A673 (cell line): ENCODE measurements around the gene PCDHA6. TPM values are rescaled to one million over a fixed set of nuclear protein-coding genes. Genes with fewer than 3 reads are reported as not detected.

Experiments used
- BruUV-seq: library from RNA; stranded (reverse); fragments of 400-500 nt; replicated peaks from 2 replicates; lab custom pipeline; 2021; lab: Mats Ljungman, UMichigan
- CTCF ChIA-PET: fragments of 300-600 bp; sonication (Branson Sonifier 250); formaldehyde crosslinking; loops from one replicate; lab custom pipeline; 2022; ENCODE audit warnings: antibody characterized with exemption; lab: Charles Lee
- POLR2A ChIA-PET: fragments of 300-600 bp; sonication (Branson Sonifier 250); formaldehyde crosslinking; loops from one replicate; lab custom pipeline; 2022; ENCODE audit warnings: antibody characterized with exemption; ENCODE audit not compliant: low non-redundant PET; lab: Charles Lee
- DNase-seq: peaks from one replicate; pipeline ENCODE4 v3.0.0-alpha.2; 2015; ENCODE audit warnings: low spot score
- H3K27ac ChIP-seq: fragments of 200-600 bp; sonication (generic); 2 replicates; pipeline ENCODE4 v1.5.1; 2016; ENCODE audit warnings: mixed run types, low read depth, mild to moderate bottlenecking, mixed read lengths, antibody characterized with exemption, low read length; ENCODE audit not compliant: poor library complexity, severe bottlenecking
- H3K27me3 ChIP-seq: fragments of 200-600 bp; sonication (generic); replicated peaks from 2 replicates; pipeline ENCODE4 v1.6.1; 2017; ENCODE audit warnings: mixed run types, low read depth, mild to moderate bottlenecking, mixed read lengths, antibody characterized with exemption, low read length; ENCODE audit not compliant: insufficient read depth, poor library complexity
- H3K36me3 ChIP-seq: fragments of 200-600 bp; sonication (generic); 2 replicates; pipeline ENCODE4 v1.6.1; 2016; ENCODE audit warnings: mixed run types, mild to moderate bottlenecking, mixed read lengths, antibody characterized with exemption, low read length; ENCODE audit not compliant: insufficient read depth, poor library complexity, severe bottlenecking
- H3K4me1 ChIP-seq: fragments of 200-600 bp; sonication (generic); 2 replicates; pipeline ENCODE4 v1.6.1; 2017; ENCODE audit warnings: mixed run types, mild to moderate bottlenecking, mixed read lengths, antibody characterized with exemption, low read length; ENCODE audit not compliant: insufficient read depth, poor library complexity, severe bottlenecking
- H3K4me3 ChIP-seq: fragments of 200-600 bp; sonication (generic); 2 replicates; pipeline ENCODE4 v1.5.1; 2016; ENCODE audit warnings: low read depth, mixed run types, mild to moderate bottlenecking, mixed read lengths, low read length; ENCODE audit not compliant: poor library complexity, severe bottlenecking
- H3K9me3 ChIP-seq: fragments of 200-600 bp; sonication (generic); 2 replicates; pipeline ENCODE4 v1.6.1; 2016; ENCODE audit warnings: mixed run types, low read depth, mild to moderate bottlenecking, mixed read lengths, antibody characterized with exemption, low read length; ENCODE audit not compliant: poor library complexity, severe bottlenecking
- CTCF ChIP-seq: fragments of 300-800, 200-600 bp; sonication (generic); conservative IDR thresholded peaks from 2 replicates; pipeline ENCODE4 v1.5.1; 2017; ENCODE audit warnings: low read depth, mild to moderate bottlenecking, antibody characterized with exemption, low read length, moderate library complexity, mixed read lengths
- EZH2 ChIP-seq: fragments of 200-600 bp; sonication (generic); IDR thresholded peaks from 2 replicates; pipeline ENCODE4 v1.6.1; 2017; ENCODE audit warnings: borderline replicate concordance, low read depth, mild to moderate bottlenecking, mixed read lengths, antibody characterized with exemption, low read length; ENCODE audit not compliant: poor library complexity, severe bottlenecking
- intact Hi-C: fragments of 100-400 bp; cut with micrococcal nuclease; formaldehyde crosslinking; loops from one replicate; pipeline ENCODE4 v1.10.0; 2022; ENCODE audit not compliant: unreplicated experiment
- total RNA-seq: library from RNA; stranded (reverse); gene quantifications from 2 replicates; pipeline ENCODE4 v1.2.3, GENCODE V29; 2021

The PCDHA6 gene
- total RNA-seq, 1 experiment from 2014 or later, result 12.6 TPM

- Histone ChIP-seq H3K27me3 (no peaks in the 10 kb centered on the region), H3K4me3 (no peak overlapping the region), H3K9me3 (no peaks in the 10 kb centered on the region), H3K4me1 (peaks cover 5% of the 10 kb centered on the region), H3K27ac (no peak overlapping the region), H3K36me3 (peaks cover 6% of the 10 kb centered on the region)
- ChIA-PET CTCF (no interaction called here), POLR2A (no interaction called here)
- TF ChIP-seq CTCF, result no peak
- no peak for TF ChIP-seq EZH2
- intact Hi-C loops, result no loop called here
- BruUV-seq, result no TSS peak
- DNase-seq, result no peak
Observed at GRCh38 chr5:140857177-140857986, 29.6 kb downstream of the PCDHA6 start.

GRCh38 chr5:140857987-140858240 is 30.2 kb downstream of the PCDHA6 start:
- POLR2A ChIA-PET, result no interaction called here
- CTCF ChIA-PET, result no interaction called here
- Histone ChIP-seq H3K27me3 (no peaks in the 10 kb centered on the region), H3K4me1 (peaks cover 5% of the 10 kb centered on the region), H3K27ac (no peak overlapping the region), H3K36me3 (peaks cover 6% of the 10 kb centered on the region), H3K9me3 (no peaks in the 10 kb centered on the region), H3K4me3 (no peak overlapping the region)
- intact Hi-C loops, result no loop called here
- no peak for DNase-seq
- BruUV-seq, result no TSS peak
- no peak for TF ChIP-seq EZH2
- no peak for TF ChIP-seq CTCF

GRCh38 chr5:140862441-140863295 is 34.9 kb downstream of the PCDHA6 start:
- ChIA-PET CTCF (no interaction called here), POLR2A (no interaction called here)
- Histone ChIP-seq H3K27ac (no peak overlapping the region), H3K4me3 (no peak overlapping the region), H3K4me1 (no peaks in the 10 kb centered on the region), H3K9me3 (no peaks in the 10 kb centered on the region), H3K36me3 (peaks cover 6% of the 10 kb centered on the region), H3K27me3 (no peaks in the 10 kb centered on the region)
- no peak for DNase-seq
- intact Hi-C loops, result no loop called here
- TF ChIP-seq CTCF (no peak), EZH2 (no peak)
- no TSS peak for BruUV-seq
